Neural progenitor cell (in vitro differentiated cells): ENCODE measurements around the gene POT1. TPM values are rescaled to one million over a fixed set of nuclear protein-coding genes. Genes with fewer than 3 reads are reported as not detected.
A peak's percentile ranks its signal among the peaks of the same experiment; 100 is the strongest.

Source experiments
- DNase-seq: peaks from one replicate; pipeline ENCODE4 v3.0.0-alpha.2; 2016; ENCODE audit warnings: low spot score
- H2AFZ ChIP-seq: fragments of 200-600 bp; sonication (generic); replicated peaks from 2 replicates; pipeline ENCODE4 v1.6.1; 2016; ENCODE audit warnings: antibody characterized with exemption
- H3F3A ChIP-seq: fragments of 200-600 bp; sonication (generic); 2 replicates; pipeline ENCODE4 v1.6.1; 2016; ENCODE audit warnings: antibody characterized with exemption, low read depth
- H3K27ac ChIP-seq: fragments of 200-600 bp; sonication (generic); 2 replicates; pipeline ENCODE4 v1.5.1; 2016; ENCODE audit warnings: mild to moderate bottlenecking
- H3K27me3 ChIP-seq: fragments of 200-600 bp; sonication (generic); 2 replicates; pipeline ENCODE4 v1.6.1; 2016; ENCODE audit warnings: mild to moderate bottlenecking, moderate library complexity
- H3K36me3 ChIP-seq: fragments of 200-600 bp; sonication (generic); 2 replicates; pipeline ENCODE4 v1.5.1; 2016
- H3K4me1 ChIP-seq: fragments of 200-600 bp; sonication (generic); 2 replicates; pipeline ENCODE4 v1.6.1; 2016; ENCODE audit warnings: mixed run types
- H3K4me2 ChIP-seq: fragments of 200-600 bp; sonication (generic); 2 replicates; pipeline ENCODE4 v1.6.1; 2016
- H3K4me3 ChIP-seq: fragments of 200-600 bp; sonication (generic); 2 replicates; pipeline ENCODE4 v1.5.1; 2016
- H3K79me2 ChIP-seq: fragments of 200-600 bp; sonication (generic); 2 replicates; pipeline ENCODE4 v1.6.1; 2016; ENCODE audit warnings: low read depth
- H3K9ac ChIP-seq: fragments of 200-600 bp; sonication (generic); 2 replicates; pipeline ENCODE4 v1.6.1; 2016
- H3K9me3 ChIP-seq: fragments of 200-600 bp; sonication (generic); 2 replicates; pipeline ENCODE4 v1.5.1; 2016; ENCODE audit warnings: low read depth
- H4K20me1 ChIP-seq: fragments of 200-600 bp; sonication (generic); 2 replicates; pipeline ENCODE4 v1.6.1; 2016; ENCODE audit warnings: low read depth
- H3K27ac Mint-ChIP-seq: 3 replicates; pipeline ENCODE4 v1.8.0; 2021; ENCODE audit warnings: mixed read lengths
- H3K27me3 Mint-ChIP-seq: 2 replicates; pipeline ENCODE4 v1.8.0; 2022; ENCODE audit warnings: low read depth, mild to moderate bottlenecking, inconsistent platforms, moderate library complexity, mixed read lengths; ENCODE audit not compliant: insufficient read depth
- H3K36me3 Mint-ChIP-seq: 3 replicates; pipeline ENCODE4 v1.8.0; 2021; ENCODE audit warnings: mixed read lengths
- H3K4me1 Mint-ChIP-seq: 3 replicates; pipeline ENCODE4 v1.8.0; 2021; ENCODE audit warnings: mixed read lengths
- H3K4me3 Mint-ChIP-seq: 3 replicates; pipeline ENCODE4 v1.8.0; 2021; ENCODE audit warnings: mild to moderate bottlenecking, moderate library complexity, mixed read lengths
- H3K9me3 Mint-ChIP-seq: 3 replicates; pipeline ENCODE4 v1.8.0; 2020; ENCODE audit warnings: mixed read lengths
- EZH2 ChIP-seq: fragments of 200-600 bp; sonication (generic); IDR thresholded peaks from 2 replicates; pipeline ENCODE4 v1.6.1; 2017; ENCODE audit warnings: antibody characterized with exemption, mild to moderate bottlenecking, moderate library complexity
- EZH2phosphoT487 ChIP-seq: fragments of 200-600 bp; sonication (generic); IDR thresholded peaks from 2 replicates; pipeline ENCODE4 v1.6.1; 2017; ENCODE audit warnings: antibody characterized with exemption
- total RNA-seq: library from RNA; depleted of rRNA; stranded (reverse); fragments of >200 nt; gene quantifications from 2 replicates; pipeline ENCODE4 v1.2.3, GENCODE V29; 2015; ENCODE audit warnings: low replicate concordance
- TF ChIP-seq, protein P1 (sequence below): fragments of 200-600 bp; sonication (generic); IDR thresholded peaks from 2 replicates; pipeline ENCODE4 v1.5.1; 2017; ENCODE audit warnings: antibody characterized with exemption, mild to moderate bottlenecking

POT1 gene
- total RNA-seq, 1 donor from 2014 or later = 108 TPM

GRCh38 chr7:124874644-124875163 lies 54.9 kb downstream of the POT1 start:
- Histone ChIP-seq H3K27me3 (no peaks in the 10 kb centered on the region), H3K4me2 (no peak overlapping the region), H3K9ac (no peak overlapping the region), H3K4me3 (no peak overlapping the region), H3K36me3 (no peaks in the 10 kb centered on the region), H4K20me1 (no peaks in the 10 kb centered on the region), H3F3A (no peaks in the 10 kb centered on the region), H3K4me1 (no peaks in the 10 kb centered on the region), H3K27ac (no peak overlapping the region), H2AFZ (no peak overlapping the region), H3K79me2 (no peaks in the 10 kb centered on the region), H3K9me3 (no peaks in the 10 kb centered on the region)
- peaks cover 3% of the 10 kb centered on the region for H3K36me3 Mint-ChIP-seq
- H3K27ac Mint-ChIP-seq = no peak overlapping the region
- no peak overlapping the region for H3K4me3 Mint-ChIP-seq
- H3K27me3 Mint-ChIP-seq = no peaks in the 10 kb centered on the region
- H3K9me3 Mint-ChIP-seq = no peaks in the 10 kb centered on the region
- TF ChIP-seq, protein P1, sequence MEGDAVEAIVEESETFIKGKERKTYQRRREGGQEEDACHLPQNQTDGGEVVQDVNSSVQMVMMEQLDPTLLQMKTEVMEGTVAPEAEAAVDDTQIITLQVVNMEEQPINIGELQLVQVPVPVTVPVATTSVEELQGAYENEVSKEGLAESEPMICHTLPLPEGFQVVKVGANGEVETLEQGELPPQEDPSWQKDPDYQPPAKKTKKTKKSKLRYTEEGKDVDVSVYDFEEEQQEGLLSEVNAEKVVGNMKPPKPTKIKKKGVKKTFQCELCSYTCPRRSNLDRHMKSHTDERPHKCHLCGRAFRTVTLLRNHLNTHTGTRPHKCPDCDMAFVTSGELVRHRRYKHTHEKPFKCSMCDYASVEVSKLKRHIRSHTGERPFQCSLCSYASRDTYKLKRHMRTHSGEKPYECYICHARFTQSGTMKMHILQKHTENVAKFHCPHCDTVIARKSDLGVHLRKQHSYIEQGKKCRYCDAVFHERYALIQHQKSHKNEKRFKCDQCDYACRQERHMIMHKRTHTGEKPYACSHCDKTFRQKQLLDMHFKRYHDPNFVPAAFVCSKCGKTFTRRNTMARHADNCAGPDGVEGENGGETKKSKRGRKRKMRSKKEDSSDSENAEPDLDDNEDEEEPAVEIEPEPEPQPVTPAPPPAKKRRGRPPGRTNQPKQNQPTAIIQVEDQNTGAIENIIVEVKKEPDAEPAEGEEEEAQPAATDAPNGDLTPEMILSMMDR = no peak
- TF ChIP-seq EZH2phosphoT487 (no peak), EZH2 (no peak)
- H3K4me1 Mint-ChIP-seq = no peaks in the 10 kb centered on the region
- no peak for DNase-seq

- H3K9me3 Mint-ChIP-seq = no peaks in the 10 kb centered on the region
Measured at GRCh38 chr7:124857672-124858235, 71.9 kb downstream of the POT1 start.

GRCh38 chr7:124856299-124856888 lies 73.2 kb downstream of the POT1 start:
- H3F3A ChIP-seq = no peaks in the 10 kb centered on the region
- H4K20me1 ChIP-seq = no peaks in the 10 kb centered on the region
- no peak overlapping the region for H3K27ac Mint-ChIP-seq
- no peak overlapping the region for H3K4me2 ChIP-seq
- no peaks in the 10 kb centered on the region for H3K27me3 ChIP-seq
- H3K4me1 Mint-ChIP-seq = no peaks in the 10 kb centered on the region
- peaks cover 4% of the 10 kb centered on the region for H3K36me3 Mint-ChIP-seq
- H3K9me3 ChIP-seq = no peaks in the 10 kb centered on the region
- H2AFZ ChIP-seq = no peak overlapping the region
- TF ChIP-seq EZH2 (no peak), EZH2phosphoT487 (no peak)
- TF ChIP-seq, protein P1 = peak; percentile 77
- H3K4me3 Mint-ChIP-seq = no peak overlapping the region
- H3K9ac ChIP-seq = no peak overlapping the region
- H3K79me2 ChIP-seq = no peaks in the 10 kb centered on the region
- no peak overlapping the region for H3K27ac ChIP-seq
- no peaks in the 10 kb centered on the region for H3K4me1 ChIP-seq
- H3K4me3 ChIP-seq = no peak overlapping the region
- DNase-seq = peak; percentile 31
- H3K36me3 ChIP-seq = peaks cover 3% of the 10 kb centered on the region
- H3K9me3 Mint-ChIP-seq = no peaks in the 10 kb centered on the region
- no peaks in the 10 kb centered on the region for H3K27me3 Mint-ChIP-seq

More at GRCh38 chr7:124857672-124858235, 71.9 kb downstream of the POT1 start:
- Histone ChIP-seq H3K9me3 (no peaks in the 10 kb centered on the region), H3K9ac (no peak overlapping the region), H3K4me2 (no peak overlapping the region), H3K79me2 (no peaks in the 10 kb centered on the region), H3K4me3 (no peak overlapping the region), H4K20me1 (no peaks in the 10 kb centered on the region), H2AFZ (no peak overlapping the region), H3F3A (no peaks in the 10 kb centered on the region), H3K4me1 (no peaks in the 10 kb centered on the region), H3K27ac (no peak overlapping the region), H3K27me3 (no peaks in the 10 kb centered on the region), H3K36me3 (peaks cover 3% of the 10 kb centered on the region)
- H3K27ac Mint-ChIP-seq = no peak overlapping the region
- peaks cover 8% of the 10 kb centered on the region for H3K36me3 Mint-ChIP-seq
- no peaks in the 10 kb centered on the region for H3K27me3 Mint-ChIP-seq
- no peak overlapping the region for H3K4me3 Mint-ChIP-seq
- DNase-seq = no peak
- no peaks in the 10 kb centered on the region for H3K4me1 Mint-ChIP-seq
- TF ChIP-seq, protein P1 = no peak
- TF ChIP-seq EZH2phosphoT487 (no peak), EZH2 (no peak)
